BJ (cell line): ENCODE measurements around the gene SOCS7. TPM values are rescaled to one million over a fixed set of nuclear protein-coding genes. Genes with fewer than 3 reads are reported as not detected.

Experiments used
- CTCF ChIA-PET: fragments of 350-600 bp; formaldehyde crosslinking; extraction: SDS; loops from one replicate; lab custom pipeline; 2021; ENCODE audit warnings: antibody characterized with exemption, inconsistent platforms; lab: Yijun Ruan, JAX
- POLR2A ChIA-PET: fragments of 300-600 bp; sonication (Branson Sonifier 250); formaldehyde crosslinking; extraction: SDS; loops from one replicate; lab custom pipeline; 2021; ENCODE audit warnings: antibody characterized with exemption; lab: Charles Lee
- DNase-seq: peaks from one replicate; pipeline ENCODE4 v3.0.0-alpha.2; 2011; ENCODE audit warnings: low read depth
- H3K27me3 ChIP-seq: 2 replicates; pipeline ENCODE4 v1.6.0; 2011; ENCODE audit warnings: low read length; ENCODE audit not compliant: control insufficient read depth, insufficient read depth
- H3K36me3 ChIP-seq: 2 replicates; pipeline ENCODE4 v1.5.1; 2011; ENCODE audit warnings: low read length; ENCODE audit not compliant: control insufficient read depth, insufficient read depth
- H3K4me3 ChIP-seq: 2 replicates; pipeline ENCODE4 v1.5.1; 2011; ENCODE audit warnings: low read depth, mild to moderate bottlenecking, control low read depth, low read length
- polyA plus RNA-seq: library from polyadenylated mRNA; depleted of rRNA; stranded (reverse); fragments of >200 nt; gene quantifications from 2 replicates; pipeline ENCODE4 v1.2.3, GENCODE V29; 2011
- TF ChIP-seq, protein P1 (sequence below): IDR thresholded peaks from 2 replicates; pipeline ENCODE4 v1.5.1; 2011; ENCODE audit warnings: low read depth, mild to moderate bottlenecking, control low read depth, inconsistent platforms, low read length, moderate library complexity; ENCODE audit not compliant: insufficient read depth

SOCS7 gene
- polyA plus RNA-seq, 1 experiment = 9.2 TPM

- H3K4me3 ChIP-seq = no peak overlapping the region
- peak; percentile 65 for DNase-seq
- TF ChIP-seq, protein P1, sequence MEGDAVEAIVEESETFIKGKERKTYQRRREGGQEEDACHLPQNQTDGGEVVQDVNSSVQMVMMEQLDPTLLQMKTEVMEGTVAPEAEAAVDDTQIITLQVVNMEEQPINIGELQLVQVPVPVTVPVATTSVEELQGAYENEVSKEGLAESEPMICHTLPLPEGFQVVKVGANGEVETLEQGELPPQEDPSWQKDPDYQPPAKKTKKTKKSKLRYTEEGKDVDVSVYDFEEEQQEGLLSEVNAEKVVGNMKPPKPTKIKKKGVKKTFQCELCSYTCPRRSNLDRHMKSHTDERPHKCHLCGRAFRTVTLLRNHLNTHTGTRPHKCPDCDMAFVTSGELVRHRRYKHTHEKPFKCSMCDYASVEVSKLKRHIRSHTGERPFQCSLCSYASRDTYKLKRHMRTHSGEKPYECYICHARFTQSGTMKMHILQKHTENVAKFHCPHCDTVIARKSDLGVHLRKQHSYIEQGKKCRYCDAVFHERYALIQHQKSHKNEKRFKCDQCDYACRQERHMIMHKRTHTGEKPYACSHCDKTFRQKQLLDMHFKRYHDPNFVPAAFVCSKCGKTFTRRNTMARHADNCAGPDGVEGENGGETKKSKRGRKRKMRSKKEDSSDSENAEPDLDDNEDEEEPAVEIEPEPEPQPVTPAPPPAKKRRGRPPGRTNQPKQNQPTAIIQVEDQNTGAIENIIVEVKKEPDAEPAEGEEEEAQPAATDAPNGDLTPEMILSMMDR = no peak
- CTCF ChIA-PET = interaction anchor here (0.6 to 14.6 kb wide), 17 partner anchors 9 to 247 kb away, joined by 3 to 318 read pairs (median 4); partner anchors contain the start of genes GPR179 and SOCS7
- POLR2A ChIA-PET = interaction anchor here (1.1 kb wide), 1 partner anchor 31 kb away, joined by 4 read pairs; no protein-coding TSS in a partner anchor
- H3K36me3 ChIP-seq = no peaks in the 10 kb centered on the region
- peaks cover 25% of the 10 kb centered on the region for H3K27me3 ChIP-seq
Measured at GRCh38 chr17:38421171-38421841, 69.7 kb downstream of the SOCS7 start.

- CTCF ChIA-PET = interaction anchor here (0.8 to 14.6 kb wide), 15 partner anchors 10 to 246 kb away, joined by 3 to 318 read pairs (median 4); partner anchors contain the start of genes GPR179 and SOCS7
- POLR2A ChIA-PET = interaction anchor here (1.1 kb wide), 1 partner anchor 30 kb away, joined by 4 read pairs; no protein-coding TSS in a partner anchor
- H3K36me3 ChIP-seq = no peaks in the 10 kb centered on the region
- peaks cover 21% of the 10 kb centered on the region for H3K27me3 ChIP-seq
- no peak overlapping the region for H3K4me3 ChIP-seq
- DNase-seq = no peak
- TF ChIP-seq, protein P1 = no peak
Measured at GRCh38 chr17:38421871-38422827, 70.5 kb downstream of the SOCS7 start.

GRCh38 chr17:38424297-38424972 is 72.8 kb downstream of the SOCS7 start:
- CTCF ChIA-PET = interaction anchor here (0.7 to 14.6 kb wide), 26 partner anchors 8 to 248 kb away, joined by 3 to 318 read pairs (median 5); partner anchors contain the start of genes GPR179 and SOCS7

GRCh38 chr17:38425031-38425430 is 73.4 kb downstream of the SOCS7 start:
- CTCF ChIA-PET = interaction anchor here (1.4 to 14.6 kb wide), 5 partner anchors 11 to 243 kb away, joined by 4 to 318 read pairs (median 7); partner anchors contain the start of genes GPR179 and SOCS7

More at GRCh38 chr17:38424297-38424972, 72.8 kb downstream of the SOCS7 start:
- no peak overlapping the region for H3K4me3 ChIP-seq
- peaks cover 4% of the 10 kb centered on the region; the same call in 1 of the 2 replicates for H3K27me3 ChIP-seq
- no peaks in the 10 kb centered on the region for H3K36me3 ChIP-seq
- POLR2A ChIA-PET = no interaction called here
- no peak for DNase-seq
- TF ChIP-seq, protein P1 = no peak

More at GRCh38 chr17:38425031-38425430, 73.4 kb downstream of the SOCS7 start:
- TF ChIP-seq, protein P1 = no peak
- H3K27me3 ChIP-seq = no peaks in the 10 kb centered on the region
- no peaks in the 10 kb centered on the region for H3K36me3 ChIP-seq
- DNase-seq = no peak
- H3K4me3 ChIP-seq = no peak overlapping the region
- POLR2A ChIA-PET = no interaction called here
